ENCODE data around the gene DNAJA1. TPM values are rescaled to one million over a fixed set of nuclear protein-coding genes. Genes with fewer than 3 reads are reported as not detected.

The DNAJA1 gene
- total RNA-seq, 1 donor from 2014 or later: 149 TPM

GRCh38 chr9:33019797-33020196 lies 5.3 kb upstream of the DNAJA1 start:
- no peak overlapping the region for H3K4me3 ChIP-seq (ENCODE audit: low read depth, low read length)
- no peak for TF ChIP-seq CTCF (conservative IDR thresholded peaks at IDR 0.05; ENCODE audit: low read depth, low read length)
- DNase-seq (ENCODE audit: low read depth): no peak

- no peak for DNase-seq (ENCODE audit: low read depth)
- no peak for TF ChIP-seq CTCF (conservative IDR thresholded peaks at IDR 0.05; ENCODE audit: low read depth, low read length)
- no peak overlapping the region for H3K4me3 ChIP-seq (ENCODE audit: low read depth, low read length)
These were observed 2.8 kb upstream of the DNAJA1 start for GRCh38 chr9:33022303-33022702.

- no peak overlapping the region for H3K4me3 ChIP-seq (ENCODE audit: low read depth, low read length)
- DNase-seq (ENCODE audit: low read depth): no peak
- TF ChIP-seq CTCF (conservative IDR thresholded peaks at IDR 0.05; ENCODE audit: low read depth, low read length): no peak
These were observed 2.3 kb upstream of the DNAJA1 start for GRCh38 chr9:33022755-33023154.

- peak overlapping the region; percentile 100 for H3K4me3 ChIP-seq (ENCODE audit: low read depth, low read length)
- DNase-seq (ENCODE audit: low read depth): no peak
- no peak for TF ChIP-seq CTCF (conservative IDR thresholded peaks at IDR 0.05; ENCODE audit: low read depth, low read length)
These were observed 1.4 kb upstream of the DNAJA1 start for GRCh38 chr9:33023661-33024060.

GRCh38 chr9:33024126-33024965 lies 727 bp upstream of the DNAJA1 start:
- TF ChIP-seq CTCF (conservative IDR thresholded peaks at IDR 0.05; ENCODE audit: low read depth, low read length): no peak
- peak overlapping the region; percentile 100 for H3K4me3 ChIP-seq (ENCODE audit: low read depth, low read length)
- no peak for DNase-seq (ENCODE audit: low read depth)

- TF ChIP-seq CTCF (conservative IDR thresholded peaks at IDR 0.05; ENCODE audit: low read depth, low read length): no peak
- H3K4me3 ChIP-seq (ENCODE audit: low read depth, low read length): peak overlapping the region; percentile 100
- DNase-seq (ENCODE audit: low read depth): no peak
These were observed 684 bp downstream of the DNAJA1 start for GRCh38 chr9:33025572-33026342.
